ENCODE results near the gene WNK1.
"Not testable (repeated sequence)": the region's sequence is repeated elsewhere in the genome, so short reads cannot be mapped to it uniquely, and the experiment has no call there.

WNK1 gene

GRCh38 chr12:765840-766239 is 13.5 kb downstream of the WNK1 start:
- DNase-seq (ENCODE audit: low read depth): no peak
- H3K4me3 ChIP-seq (ENCODE audit: low read depth, low read length): no peak overlapping the region
- in situ Hi-C loops (cut with HindIII; ENCODE audit: low sequenced_read_pairs): no loop called here
- TF ChIP-seq CTCF (IDR thresholded peaks at IDR 0.05; ENCODE audit: low read depth, low read length, missing control alignments): no peak

- no peak for DNase-seq (ENCODE audit: low read depth)
- TF ChIP-seq CTCF (IDR thresholded peaks at IDR 0.05; ENCODE audit: low read depth, low read length, missing control alignments): no peak
- in situ Hi-C loops (cut with HindIII; ENCODE audit: low sequenced_read_pairs): no loop called here
- no peak overlapping the region for H3K4me3 ChIP-seq (ENCODE audit: low read depth, low read length)
Observed at GRCh38 chr12:768434-768833, 16.1 kb downstream of the WNK1 start.

GRCh38 chr12:770479-770878 is 18.1 kb downstream of the WNK1 start:
- no peak for TF ChIP-seq CTCF (IDR thresholded peaks at IDR 0.05; ENCODE audit: low read depth, low read length, missing control alignments)
- in situ Hi-C loops (cut with HindIII; ENCODE audit: low sequenced_read_pairs): no loop called here
- no peak overlapping the region for H3K4me3 ChIP-seq (ENCODE audit: low read depth, low read length)
- DNase-seq (ENCODE audit: low read depth): no peak

- no peak for DNase-seq (ENCODE audit: low read depth)
- in situ Hi-C loops (cut with HindIII; ENCODE audit: low sequenced_read_pairs): no loop called here
- no peak for TF ChIP-seq CTCF (IDR thresholded peaks at IDR 0.05; ENCODE audit: low read depth, low read length, missing control alignments)
- H3K4me3 ChIP-seq (ENCODE audit: low read depth, low read length): no peak overlapping the region
Observed at GRCh38 chr12:772056-772697, 19.8 kb downstream of the WNK1 start.

- no peak overlapping the region for H3K4me3 ChIP-seq (ENCODE audit: low read depth, low read length)
- in situ Hi-C loops (cut with HindIII; ENCODE audit: low sequenced_read_pairs): no loop called here
- no peak for DNase-seq (ENCODE audit: low read depth)
- TF ChIP-seq CTCF (IDR thresholded peaks at IDR 0.05; ENCODE audit: low read depth, low read length, missing control alignments): no peak
Observed at GRCh38 chr12:774051-774614, 21.8 kb downstream of the WNK1 start.

GRCh38 chr12:775973-776771 is 23.8 kb downstream of the WNK1 start:
- H3K4me3 ChIP-seq (ENCODE audit: low read depth, low read length); in situ Hi-C loops (cut with HindIII; ENCODE audit: low sequenced_read_pairs); DNase-seq (ENCODE audit: low read depth): not testable (repeated sequence)

GRCh38 chr12:776772-777373 is 24.5 kb downstream of the WNK1 start:
- DNase-seq (ENCODE audit: low read depth); H3K4me3 ChIP-seq (ENCODE audit: low read depth, low read length); in situ Hi-C loops (cut with HindIII; ENCODE audit: low sequenced_read_pairs): not testable (repeated sequence)

All from astrocyte of the cerebellum (primary cell).